BE2C (cell line): Measurements from ENCODE around the gene TSPAN15.
A peak's percentile ranks its signal among the peaks of the same experiment; 100 is the strongest.
"Not testable (repeated sequence)": the region's sequence is repeated elsewhere in the genome, so short reads cannot be mapped to it uniquely, and the experiment has no call there.

Experiments
- DNase-seq: peaks from one replicate; pipeline ENCODE4 v3.0.0-alpha.2; 2020
- H3K27me3 ChIP-seq: fragments of 250-450 bp; sonication (Bioruptor Pico); 2 replicates; pipeline ENCODE4 v1.5.1; 2020; ENCODE audit warnings: mild to moderate bottlenecking
- H3K36me3 ChIP-seq: fragments of 250-450 bp; sonication (Bioruptor Pico); 2 replicates; pipeline ENCODE4 v1.5.1; 2020; ENCODE audit warnings: mild to moderate bottlenecking
- H3K4me1 ChIP-seq: fragments of 250-450 bp; sonication (Bioruptor Pico); 2 replicates; pipeline ENCODE4 v1.5.1; 2020
- H3K4me3 ChIP-seq: 2 replicates; pipeline ENCODE4 v1.5.1; 2011; ENCODE audit warnings: low read depth, low read length
- H3K9me3 ChIP-seq: fragments of 250-450 bp; sonication (Bioruptor Pico); 2 replicates; pipeline ENCODE4 v1.5.1; 2020
- CTCF ChIP-seq: IDR thresholded peaks from 2 replicates; pipeline ENCODE4 v1.5.1; 2012; ENCODE audit warnings: mild to moderate bottlenecking, low read depth, low read length

Gene TSPAN15

GRCh38 chr10:69480068-69480412 is 28.8 kb downstream of the TSPAN15 start:
- no peaks in the 10 kb centered on the region for H3K27me3 ChIP-seq
- DNase-seq = peak; percentile 42
- H3K4me1 ChIP-seq = peaks cover 24% of the 10 kb centered on the region
- no peaks in the 10 kb centered on the region for H3K36me3 ChIP-seq
- H3K4me3 ChIP-seq = no peak overlapping the region
- no peak for TF ChIP-seq CTCF
- no peaks in the 10 kb centered on the region for H3K9me3 ChIP-seq

GRCh38 chr10:69481305-69481704 is 30.0 kb downstream of the TSPAN15 start:
- no peak overlapping the region for H3K4me3 ChIP-seq
- DNase-seq = no peak
- no peaks in the 10 kb centered on the region for H3K27me3 ChIP-seq
- TF ChIP-seq CTCF = no peak
- H3K4me1 ChIP-seq = peaks cover 29% of the 10 kb centered on the region
- no peaks in the 10 kb centered on the region for H3K36me3 ChIP-seq
- no peaks in the 10 kb centered on the region for H3K9me3 ChIP-seq

- H3K4me1 ChIP-seq = peaks cover 32% of the 10 kb centered on the region
- H3K4me3 ChIP-seq = no peak overlapping the region
- TF ChIP-seq CTCF = no peak
- no peaks in the 10 kb centered on the region for H3K9me3 ChIP-seq
- H3K36me3 ChIP-seq = no peaks in the 10 kb centered on the region
- DNase-seq = no peak
- H3K27me3 ChIP-seq = no peaks in the 10 kb centered on the region
These were observed 30.7 kb downstream of the TSPAN15 start for GRCh38 chr10:69481811-69482524.

- no peak for DNase-seq
- no peaks in the 10 kb centered on the region; the same call in 1 of the 2 replicates for H3K9me3 ChIP-seq
- H3K4me1 ChIP-seq = peaks cover 27% of the 10 kb centered on the region
- H3K27me3 ChIP-seq = no peaks in the 10 kb centered on the region
- no peak overlapping the region for H3K4me3 ChIP-seq
- TF ChIP-seq CTCF = no peak
- no peaks in the 10 kb centered on the region for H3K36me3 ChIP-seq
These were observed 32.7 kb downstream of the TSPAN15 start for GRCh38 chr10:69483963-69484362.

GRCh38 chr10:69484736-69485135 is 33.5 kb downstream of the TSPAN15 start:
- Histone ChIP-seq H3K9me3 (no peaks in the 10 kb centered on the region; the same call in 1 of the 2 replicates), H3K27me3 (no peaks in the 10 kb centered on the region), H3K36me3 (no peaks in the 10 kb centered on the region), H3K4me1 (peaks cover 19% of the 10 kb centered on the region), H3K4me3 (no peak overlapping the region)
- DNase-seq = no peak
- no peak for TF ChIP-seq CTCF

GRCh38 chr10:69486922-69487730 is 35.9 kb downstream of the TSPAN15 start:
- TF ChIP-seq CTCF = no peak

GRCh38 chr10:69488149-69488844 is 37.0 kb downstream of the TSPAN15 start:
- H3K4me3 ChIP-seq, H3K36me3 ChIP-seq, H3K9me3 ChIP-seq, H3K27me3 ChIP-seq, DNase-seq: not testable (repeated sequence)
- peaks cover 17% of the 10 kb centered on the region for H3K4me1 ChIP-seq

More at GRCh38 chr10:69486922-69487730, 35.9 kb downstream of the TSPAN15 start:
- Histone ChIP-seq H3K36me3 (no peaks in the 10 kb centered on the region), H3K4me1 (peaks cover 8% of the 10 kb centered on the region), H3K9me3 (no peaks in the 10 kb centered on the region; the same call in 1 of the 2 replicates), H3K27me3 (no peaks in the 10 kb centered on the region), H3K4me3 (no peak overlapping the region)
- peak; percentile 82 for DNase-seq

GRCh38 chr10:69488856-69489255 is 37.6 kb downstream of the TSPAN15 start:
- H3K27me3 ChIP-seq, H3K4me3 ChIP-seq, H3K36me3 ChIP-seq, H3K9me3 ChIP-seq, DNase-seq: not testable (repeated sequence)
- peaks cover 17% of the 10 kb centered on the region for H3K4me1 ChIP-seq
